ENCODE results near the gene COTL1.
A peak's percentile ranks its signal among the peaks of the same experiment; 100 is the strongest.
"Not testable (repeated sequence)": the region's sequence is repeated elsewhere in the genome, so short reads cannot be mapped to it uniquely, and the experiment has no call there.

Gene COTL1

GRCh38 chr16:84524941-84525581 is 92.8 kb downstream of the COTL1 start:
- DNase-seq, result not testable (repeated sequence)

- DNase-seq, result no peak
Measured at GRCh38 chr16:84524346-84524920, 93.4 kb downstream of the COTL1 start.

GRCh38 chr16:84521497-84521770 is 96.4 kb downstream of the COTL1 start:
- no peak for DNase-seq

GRCh38 chr16:84520725-84521496 is 97.0 kb downstream of the COTL1 start:
- DNase-seq, result no peak

GRCh38 chr16:84519855-84520254 is 98.0 kb downstream of the COTL1 start:
- DNase-seq, result no peak

- DNase-seq, result peak; percentile 19
Measured at GRCh38 chr16:84518804-84519341, 99.0 kb downstream of the COTL1 start.

GRCh38 chr16:84518220-84518619 is 99.7 kb downstream of the COTL1 start:
- not testable (repeated sequence) for DNase-seq

GRCh38 chr16:84517366-84517765 is 100.5 kb downstream of the COTL1 start:
- DNase-seq, result no peak
